GM21786 (cell line): Measurements from ENCODE around the gene CRB3.
"Not testable (repeated sequence)": the region's sequence is repeated elsewhere in the genome, so short reads cannot be mapped to it uniquely, and the experiment has no call there.

Experiments
- ATAC-seq: cut with Tn5 transposase; IDR thresholded peaks from one replicate; pipeline ENCODE4 v1.9.1; 2021; ENCODE audit not compliant: unreplicated experiment

CRB3 gene

GRCh38 chr19:6490134-6490533, 26.1 kb downstream of the CRB3 start:
- no peak for ATAC-seq

- ATAC-seq, result no peak
Observed at GRCh38 chr19:6491802-6492592, 27.9 kb downstream of the CRB3 start.

DNA sequence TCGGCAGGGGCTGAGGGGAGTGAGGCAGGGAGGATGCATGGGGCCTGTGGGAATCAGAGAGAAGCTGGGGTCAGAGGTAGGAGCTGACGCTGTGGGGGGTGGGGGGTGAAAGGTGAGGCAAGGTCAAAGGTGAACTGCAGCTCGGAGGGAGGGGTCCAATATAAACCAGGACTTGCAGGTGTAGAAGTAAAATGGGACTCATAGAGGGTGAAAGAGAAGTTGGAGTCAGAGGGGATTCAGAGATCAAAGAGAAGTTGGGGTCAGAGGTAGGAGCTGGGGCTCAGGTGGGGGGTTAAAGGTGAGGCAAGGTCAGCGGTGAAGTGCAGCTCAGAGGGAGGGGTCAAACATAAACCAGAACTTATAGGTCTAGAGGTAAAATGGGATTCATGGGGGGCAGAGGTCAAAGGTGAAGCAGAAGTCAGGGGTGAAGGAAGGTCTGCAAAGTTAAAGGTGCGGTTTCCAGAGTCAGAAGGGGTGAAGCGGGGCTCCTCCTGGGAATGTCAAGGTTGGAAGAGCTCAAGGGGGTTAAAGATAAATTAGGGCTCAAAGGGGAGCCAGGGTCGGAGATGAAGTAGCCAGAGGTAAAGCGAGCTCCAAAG, 30.5 kb downstream of the CRB3 start:
- no peak for ATAC-seq

DNA sequence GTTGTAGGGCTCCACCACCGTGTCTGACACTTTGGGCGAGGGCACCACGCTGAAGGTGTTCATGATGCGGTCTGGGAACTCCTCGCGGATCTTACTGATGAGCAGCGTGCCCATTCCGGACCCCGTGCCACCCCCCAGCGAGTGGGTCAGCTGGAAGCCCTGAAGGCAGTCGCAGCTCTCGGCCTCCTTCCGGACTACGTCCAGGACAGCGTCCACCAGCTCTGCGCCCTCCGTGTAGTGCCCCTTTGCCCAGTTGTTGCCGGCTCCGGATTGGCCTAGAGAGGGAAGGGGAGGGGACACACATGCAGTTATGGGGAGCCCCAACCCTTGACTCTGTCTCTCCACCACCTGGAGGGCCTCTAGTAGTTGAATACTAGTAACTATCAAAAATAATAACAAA, 31.9 kb downstream of the CRB3 start:
- ATAC-seq, result no peak

- no peak for ATAC-seq
Observed at GRCh38 chr19:6498294-6499036, 34.4 kb downstream of the CRB3 start.

DNA sequence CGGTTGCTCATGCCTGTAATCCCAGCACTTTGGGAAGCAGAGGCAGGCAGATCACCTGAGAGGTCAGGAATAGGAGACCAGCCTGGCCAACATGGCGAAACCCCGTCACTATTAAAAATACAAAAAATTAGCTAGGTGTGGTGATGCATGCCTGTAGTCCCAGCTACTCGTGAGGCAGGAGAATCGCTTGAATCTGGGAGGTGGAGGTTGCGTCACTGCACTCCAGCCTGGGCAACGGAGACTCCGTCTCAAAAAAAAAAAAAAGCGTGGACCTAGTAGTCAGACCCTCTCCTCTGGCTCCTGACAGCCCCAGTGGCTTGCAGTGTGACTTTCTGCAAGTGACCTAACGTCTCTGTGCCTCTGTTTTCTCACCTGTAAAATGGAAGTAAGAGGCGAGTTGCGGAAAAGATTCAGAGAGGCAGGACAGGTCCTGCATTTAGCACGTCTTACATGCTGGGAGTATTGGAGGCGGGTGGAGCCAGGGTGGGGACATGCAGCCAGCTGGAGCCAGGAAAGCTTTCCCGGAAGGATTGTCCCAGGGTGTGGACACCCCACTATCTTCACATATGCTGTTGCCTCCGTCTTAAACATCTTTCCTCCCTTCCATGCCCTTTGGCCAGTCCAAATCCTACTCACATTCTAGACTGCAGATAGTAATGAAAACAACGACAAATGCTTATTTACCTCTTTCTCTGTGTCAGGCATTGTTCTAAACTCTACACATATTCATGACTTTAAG, 35.1 kb downstream of the CRB3 start:
- ATAC-seq, result no peak

- no peak for ATAC-seq
Observed at GRCh38 chr19:6500837-6501739, 37.0 kb downstream of the CRB3 start.

- no peak for ATAC-seq
Observed at GRCh38 chr19:6501740-6502648, 37.9 kb downstream of the CRB3 start, which contains the start of gene TUBB4A. Gene TUBB4A (minus strand): TSS chr19:6502309. CDS start chr19:6502212, 97 bp downstream.

GRCh38 chr19:6503407-6504201, 39.5 kb downstream of the CRB3 start:
- ATAC-seq, result no peak

GRCh38 chr19:6508028-6508771, 44.1 kb downstream of the CRB3 start:
- ATAC-seq, result not testable (repeated sequence)

DNA sequence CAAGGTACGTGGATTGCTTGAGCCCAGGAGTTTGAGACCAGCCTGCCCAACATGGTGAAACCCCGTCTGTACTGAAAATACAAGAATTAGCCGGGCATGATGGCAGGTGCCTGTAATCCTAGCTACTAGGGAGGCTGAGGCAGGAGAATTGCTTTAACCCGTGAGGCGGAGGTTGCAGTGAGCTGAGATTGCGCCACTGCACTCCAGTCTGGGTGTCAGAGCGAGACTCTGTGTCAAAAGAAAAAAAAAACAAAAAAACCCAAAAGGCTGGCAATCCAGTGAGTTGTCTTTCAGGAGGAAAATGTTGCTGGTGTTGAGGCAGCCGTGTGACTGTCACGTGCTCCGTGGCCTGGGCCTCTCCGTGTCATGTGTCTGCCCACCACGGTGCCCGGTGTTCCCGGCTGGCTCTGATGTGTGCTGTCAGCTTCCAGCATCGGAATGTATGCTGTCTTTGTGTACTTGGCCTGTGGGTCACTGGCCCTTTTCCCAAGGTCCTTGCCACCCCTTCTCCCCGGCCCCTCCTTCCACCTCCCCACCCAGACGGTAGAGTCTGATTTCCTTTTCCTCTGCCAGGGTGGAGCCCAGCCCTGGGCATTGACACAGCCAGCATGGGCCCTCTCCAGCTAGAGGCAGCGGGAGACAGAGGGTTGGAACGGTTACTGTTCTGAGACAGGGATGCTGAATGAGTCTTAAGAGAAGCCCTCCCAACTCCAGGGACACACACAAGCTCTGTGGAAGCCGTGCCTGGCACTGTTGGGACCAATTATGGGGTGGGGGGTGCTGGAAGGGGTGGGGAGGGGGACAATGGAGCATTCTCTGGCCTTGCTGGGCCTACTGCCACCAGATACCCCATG, 45.3 kb downstream of the CRB3 start:
- no peak for ATAC-seq

- no peak for ATAC-seq
Observed at GRCh38 chr19:6510618-6511017, 46.5 kb downstream of the CRB3 start.

DNA sequence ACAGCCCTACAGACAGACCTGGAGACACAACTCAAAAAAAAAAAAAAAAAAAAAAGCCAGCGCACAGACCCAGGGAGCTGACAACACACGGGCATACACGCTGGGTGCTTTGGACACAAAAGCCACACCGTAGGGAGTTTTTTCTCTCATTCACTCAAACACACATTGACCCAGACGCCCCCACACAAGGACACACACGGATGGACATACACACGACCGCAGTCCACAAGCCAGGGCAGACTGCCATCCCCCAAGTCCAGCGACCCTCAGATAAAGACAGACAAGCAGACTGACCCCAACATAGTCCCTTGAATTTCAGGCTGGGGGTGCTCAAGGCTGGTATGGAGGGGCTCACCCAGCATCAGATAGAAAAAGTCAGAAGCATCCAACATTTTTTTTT, 50.0 kb downstream of the CRB3 start:
- ATAC-seq, result no peak

GRCh38 chr19:6514926-6515544, 51.0 kb downstream of the CRB3 start:
- ATAC-seq, result no peak

DNA sequence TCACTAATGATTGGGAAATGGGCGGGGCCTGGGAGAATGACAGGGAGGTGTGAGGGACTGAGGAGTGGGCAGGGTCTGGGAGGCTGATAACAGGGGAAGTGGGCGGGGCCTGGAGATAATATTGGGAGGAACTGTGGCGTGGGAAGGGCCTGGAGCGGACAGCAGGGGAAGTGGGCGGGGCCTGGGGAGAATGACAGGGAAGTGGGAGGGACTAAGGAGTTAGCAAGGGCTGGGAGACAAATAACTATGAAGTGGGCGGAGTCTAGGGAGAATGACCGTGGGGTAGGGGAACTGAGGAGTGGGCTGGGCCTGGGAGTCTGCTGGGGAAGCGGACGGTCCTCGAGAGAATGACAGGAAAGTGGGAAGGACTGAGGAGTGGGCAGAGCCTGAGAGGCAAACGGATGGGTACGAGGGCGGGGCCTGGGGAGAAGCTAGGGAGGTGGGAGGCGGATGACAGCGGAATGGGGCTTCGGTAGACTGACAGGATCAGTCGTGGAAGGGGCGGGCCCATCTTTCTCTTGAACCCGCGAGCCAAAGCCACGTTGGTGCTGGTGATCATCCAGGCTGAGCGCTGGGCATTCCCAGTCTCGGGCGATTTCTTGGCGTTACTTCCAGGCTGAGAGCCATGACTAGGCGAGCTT, 52.1 kb downstream of the CRB3 start:
- ATAC-seq, result no peak
